ENCODE measurements around the gene ARMC10.

DNA sequence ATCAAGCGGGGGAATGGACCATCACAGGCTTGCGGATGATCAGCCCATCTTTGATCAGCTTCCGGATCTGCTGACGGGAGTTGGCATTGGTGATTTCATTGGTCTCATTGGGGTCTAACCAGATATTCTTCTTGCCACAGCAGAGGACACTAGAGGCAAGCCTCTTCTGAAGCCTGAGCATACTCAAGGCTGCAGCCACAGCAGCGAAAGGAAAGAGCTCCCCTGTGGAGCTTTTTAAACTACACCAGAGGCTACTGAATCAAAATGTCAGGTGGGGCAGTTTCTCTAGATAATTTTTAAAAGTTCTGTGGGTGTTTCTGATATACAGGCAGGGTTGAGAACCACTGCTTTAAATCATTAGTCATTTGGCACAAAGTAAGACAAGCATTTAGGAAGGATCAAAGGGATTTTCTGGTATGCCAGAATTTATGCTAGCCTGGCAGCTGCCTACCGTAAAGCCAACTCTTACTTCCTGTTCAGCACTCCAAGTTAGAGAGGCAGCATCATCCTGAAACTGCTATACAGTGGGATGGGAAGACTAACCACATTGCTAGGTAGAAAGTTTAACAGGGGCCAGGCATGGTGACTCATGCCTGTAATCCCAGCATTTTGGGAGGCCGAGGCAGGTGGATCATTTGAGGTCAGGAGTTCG is 66.9 kb downstream of the ARMC10 start:
- TF ChIP-seq RAD21 (conservative IDR thresholded peaks at IDR 0.05) (no peak), TAF1 (IDR thresholded peaks at IDR 0.05; ENCODE audit: low read depth) (no peak)
